ENCODE measurements around the gene KLHL13.
"Not testable (repeated sequence)": the region's sequence is repeated elsewhere in the genome, so short reads cannot be mapped to it uniquely, and the experiment has no call there.

KLHL13 gene

GRCh38 chrX:118047446-118048186, 69.0 kb downstream of the KLHL13 start:
- H3K9me3 ChIP-seq (replicated peaks in 1 of 11), result peaks cover 14 to 28% (median 21%) of the 10 kb centered on the region in 11 experiments
- H3K27me3 ChIP-seq, result no peaks in the 10 kb centered on the region
- no peaks in the 10 kb centered on the region for H3K4me1 ChIP-seq
- H3K9ac ChIP-seq, result no peak overlapping the region
- H3K27ac ChIP-seq, result no peak overlapping the region
- H3K4me2 ChIP-seq, result no peak overlapping the region
- no peaks in the 10 kb centered on the region for H3K36me3 ChIP-seq
- no peaks in the 10 kb centered on the region for H4K20me1 ChIP-seq
- no peak overlapping the region for H3K4me3 ChIP-seq
- TF ChIP-seq Cebpa-rat (IDR thresholded peaks at IDR 0.05), result no peak

GRCh38 chrX:118039591-118039990, 77.0 kb downstream of the KLHL13 start:
- Histone ChIP-seq H3K9me3 (replicated peaks in 1 of 11) (peaks cover 14 to 19% (median 17%) of the 10 kb centered on the region in 11 experiments), H3K27me3 (no peaks in the 10 kb centered on the region), H3K4me3 (no peak overlapping the region)

GRCh38 chrX:118038614-118039365, 77.8 kb downstream of the KLHL13 start:
- H3K27ac ChIP-seq, result no peak overlapping the region
- no peak overlapping the region for H3K9ac ChIP-seq
- H3K4me2 ChIP-seq, result no peak overlapping the region

More at GRCh38 chrX:118039591-118039990, 77.0 kb downstream of the KLHL13 start:
- Histone ChIP-seq H4K20me1 (no peaks in the 10 kb centered on the region; a peak in 1 of 22 replicates), H3K36me3 (no peaks in the 10 kb centered on the region), H3K4me1 (no peaks in the 10 kb centered on the region), H3K9ac (no peak overlapping the region), H3K27ac (no peak overlapping the region), H3K4me2 (no peak overlapping the region)
- TF ChIP-seq Cebpa-rat (IDR thresholded peaks at IDR 0.05), result no peak

GRCh38 chrX:118026631-118027030, 90.0 kb downstream of the KLHL13 start:
- Histone ChIP-seq H3K4me1 (no peaks in the 10 kb centered on the region), H3K36me3 (no peaks in the 10 kb centered on the region), H3K4me3 (no peak overlapping the region), H3K27me3 (0 out of 22 replicates have a peak, but pooled peaks cover 0 to 3% (median 0%) of the 10 kb centered on the region in 11 experiments), H3K9me3 (replicated peaks in 1 of 11) (peaks cover 0 to 3% (median 0%) of the 10 kb centered on the region in 11 experiments; a peak in 1 of 22 replicates), H3K4me2 (no peak overlapping the region), H3K27ac (no peak overlapping the region), H3K9ac (no peak overlapping the region), H4K20me1 (no peaks in the 10 kb centered on the region)
- no peak for TF ChIP-seq Cebpa-rat (IDR thresholded peaks at IDR 0.05)

More at GRCh38 chrX:118038614-118039365, 77.8 kb downstream of the KLHL13 start:
- peaks cover 6 to 12% (median 9%) of the 10 kb centered on the region in 11 experiments; a peak in 21 of 22 replicates for H3K9me3 ChIP-seq (replicated peaks in 1 of 11)
- H3K36me3 ChIP-seq, result no peaks in the 10 kb centered on the region
- no peak overlapping the region for H3K4me3 ChIP-seq
- no peaks in the 10 kb centered on the region for H3K27me3 ChIP-seq
- H3K4me1 ChIP-seq, result no peaks in the 10 kb centered on the region
- TF ChIP-seq Cebpa-rat (IDR thresholded peaks at IDR 0.05), result no peak
- H4K20me1 ChIP-seq, result no peaks in the 10 kb centered on the region; a peak in 1 of 22 replicates

- no peak overlapping the region for H3K4me3 ChIP-seq
- H3K9ac ChIP-seq, result no peak overlapping the region
- peaks cover 0 to 3% (median 0%) of the 10 kb centered on the region in 11 experiments; a peak in 1 of 22 replicates for H3K9me3 ChIP-seq (replicated peaks in 1 of 11)
- no peak overlapping the region for H3K4me2 ChIP-seq
- H3K4me1 ChIP-seq, result no peaks in the 10 kb centered on the region
- H4K20me1 ChIP-seq, result no peaks in the 10 kb centered on the region
- no peaks in the 10 kb centered on the region for H3K27me3 ChIP-seq
- no peak for TF ChIP-seq Cebpa-rat (IDR thresholded peaks at IDR 0.05)
- no peaks in the 10 kb centered on the region for H3K36me3 ChIP-seq
- H3K27ac ChIP-seq, result no peak overlapping the region
Observed at GRCh38 chrX:118025226-118025625, 91.4 kb downstream of the KLHL13 start.

GRCh38 chrX:118024482-118024881, 92.1 kb downstream of the KLHL13 start:
- Histone ChIP-seq H3K4me1 (no peaks in the 10 kb centered on the region), H3K9me3 (replicated peaks in 1 of 11) (peaks cover 0 to 3% (median 0%) of the 10 kb centered on the region in 11 experiments; a peak in 1 of 22 replicates), H4K20me1 (no peaks in the 10 kb centered on the region), H3K4me2 (no peak overlapping the region), H3K36me3 (no peaks in the 10 kb centered on the region), H3K9ac (no peak overlapping the region), H3K4me3 (no peak overlapping the region), H3K27ac (no peak overlapping the region), H3K27me3 (no peaks in the 10 kb centered on the region)
- no peak for TF ChIP-seq Cebpa-rat (IDR thresholded peaks at IDR 0.05)

GRCh38 chrX:118022753-118023152, 93.9 kb downstream of the KLHL13 start:
- Histone ChIP-seq H3K4me2 (no peak overlapping the region), H3K9me3 (replicated peaks in 1 of 11) (peaks cover 0 to 3% (median 0%) of the 10 kb centered on the region in 11 experiments; a peak in 1 of 22 replicates), H3K36me3 (no peaks in the 10 kb centered on the region), H3K4me3 (no peak overlapping the region), H3K9ac (no peak overlapping the region), H3K27me3 (no peaks in the 10 kb centered on the region), H3K27ac (no peak overlapping the region), H3K4me1 (no peaks in the 10 kb centered on the region), H4K20me1 (no peaks in the 10 kb centered on the region)
- no peak for TF ChIP-seq Cebpa-rat (IDR thresholded peaks at IDR 0.05)

GRCh38 chrX:118016422-118016821, 100.2 kb downstream of the KLHL13 start:
- Histone ChIP-seq H3K27ac (no peak overlapping the region), H3K9ac (no peak overlapping the region), H3K9me3 (replicated peaks in 1 of 11) (peaks cover 5 to 13% (median 8%) of the 10 kb centered on the region in 11 experiments; a peak in 14 of 22 replicates), H3K36me3 (no peaks in the 10 kb centered on the region), H4K20me1 (no peaks in the 10 kb centered on the region), H3K4me1 (no peaks in the 10 kb centered on the region), H3K27me3 (no peaks in the 10 kb centered on the region), H3K4me2 (no peak overlapping the region), H3K4me3 (no peak overlapping the region)
- no peak for TF ChIP-seq Cebpa-rat (IDR thresholded peaks at IDR 0.05)

GRCh38 chrX:118002417-118002816, 114.2 kb downstream of the KLHL13 start:
- H4K20me1 ChIP-seq; H3K36me3 ChIP-seq; H3K27ac ChIP-seq; H3K27me3 ChIP-seq; H3K4me2 ChIP-seq; H3K9ac ChIP-seq; H3K4me3 ChIP-seq; H3K9me3 ChIP-seq (replicated peaks in 1 of 11); H3K4me1 ChIP-seq: not testable (repeated sequence)
